Keratinocyte (primary cell): ENCODE results near the gene CCNG2. TPM values are rescaled to one million over a fixed set of nuclear protein-coding genes. Genes with fewer than 3 reads are reported as not detected.

Source experiments
- DNase-seq: peaks from one replicate; pipeline ENCODE4 v3.0.0-alpha.2; 2011; ENCODE audit warnings: low read depth, missing footprints, low spot score
- FAIRE-seq: peaks from 2 replicates; lab custom pipeline; 2011; peaks lifted over from hg19 to GRCh38; lab: Jason Lieb, UNC
- H2AFZ ChIP-seq: 2 replicates; pipeline ENCODE4 v1.6.0; 2012; ENCODE audit warnings: low read length, control low read depth, inconsistent platforms; ENCODE audit not compliant: control insufficient read depth
- H3K27ac ChIP-seq: 2 replicates; pipeline ENCODE4 v1.5.1; 2011; ENCODE audit warnings: low read length; ENCODE audit not compliant: control insufficient read depth, insufficient read depth
- H3K27me3 ChIP-seq: 3 replicates; pipeline ENCODE4 v1.6.0; 2011; ENCODE audit warnings: low read length; ENCODE audit not compliant: control insufficient read depth, insufficient read depth; ENCODE audit errors: extremely low read depth
- H3K36me3 ChIP-seq, 2 experiments: 2 replicates in 1 of 2; 3 replicates in 1 of 2; pipeline ENCODE4 v1.5.1; 2011; ENCODE audit warnings: low read length in 2 of 2, mild to moderate bottlenecking in 1 of 2; ENCODE audit not compliant: control insufficient read depth in 2 of 2, insufficient read depth in 2 of 2; ENCODE audit errors: extremely low read depth in 1 of 2
- H3K4me1 ChIP-seq: 3 replicates; pipeline ENCODE4 v1.5.1; 2011; ENCODE audit warnings: low read length; ENCODE audit not compliant: control insufficient read depth, insufficient read depth; ENCODE audit errors: extremely low read depth
- H3K4me2 ChIP-seq: 3 replicates; pipeline ENCODE4 v1.6.0; 2011; ENCODE audit warnings: low read depth, low read length; ENCODE audit not compliant: control insufficient read depth, insufficient read depth; ENCODE audit errors: extremely low read depth
- H3K4me3 ChIP-seq, 3 experiments: fragments of 200-600 bp in 1 of 3; sonication (generic) in 1 of 3; 2 replicates in 2 of 3; 3 replicates in 1 of 3; pipeline ENCODE4 v1.5.1; 2011 to 2016; ENCODE audit warnings: low read length in 3 of 3, mild to moderate bottlenecking in 3 of 3, control low read depth in 2 of 3, inconsistent platforms in 1 of 3, low read depth in 1 of 3, mixed read lengths in 1 of 3, mixed run types in 1 of 3, moderate library complexity in 1 of 3; ENCODE audit not compliant: control insufficient read depth in 2 of 3, insufficient read depth in 2 of 3; ENCODE audit errors: extremely low read depth in 1 of 3
- H3K79me2 ChIP-seq: 2 replicates; pipeline ENCODE4 v1.6.0; 2012; ENCODE audit warnings: low read length; ENCODE audit not compliant: control insufficient read depth, insufficient read depth
- H3K9ac ChIP-seq: 3 replicates; pipeline ENCODE4 v1.6.0; 2011; ENCODE audit warnings: low read length; ENCODE audit not compliant: control insufficient read depth, insufficient read depth; ENCODE audit errors: extremely low read depth
- H3K9me1 ChIP-seq: 3 replicates; pipeline ENCODE4 v1.6.0; 2011; ENCODE audit warnings: low read length; ENCODE audit not compliant: control insufficient read depth, insufficient read depth; ENCODE audit errors: extremely low read depth
- H3K9me3 ChIP-seq: 2 replicates; pipeline ENCODE4 v1.5.1; 2012; ENCODE audit warnings: low read depth, low read length; ENCODE audit not compliant: control insufficient read depth
- H4K20me1 ChIP-seq: 3 replicates; pipeline ENCODE4 v1.6.0; 2011; ENCODE audit warnings: low read length; ENCODE audit not compliant: control insufficient read depth, insufficient read depth; ENCODE audit errors: extremely low read depth
- CTCF ChIP-seq, 3 experiments: IDR thresholded peaks in 1 of 3; conservative IDR thresholded peaks in 1 of 3; optimal IDR thresholded peaks in 1 of 3; 2 replicates in 2 of 3; 3 replicates in 1 of 3; pipeline versions ENCODE3 to v1.5.1; 2011; ENCODE audit warnings: low read length in 3 of 3, mild to moderate bottlenecking in 3 of 3, moderate library complexity in 2 of 3, control low read depth in 1 of 3, inconsistent platforms in 1 of 3; ENCODE audit not compliant: insufficient read depth in 2 of 3; ENCODE audit errors: extremely low read depth in 1 of 3
- EZH2 ChIP-seq: IDR thresholded peaks from one replicate; pipeline ENCODE4 v1.6.1; 2012; ENCODE audit warnings: inconsistent platforms, mild to moderate bottlenecking, low read length, moderate library complexity
- dilution Hi-C: fragments of 300-500 bp; cut with MboI; formaldehyde crosslinking; loops from one replicate; pipeline ENCODE4 v1.7.0; 2020; ENCODE audit warnings: low sequenced_read_pairs; ENCODE audit not compliant: extremely low pct_ligation_motif_present
- polyA plus RNA-seq, 5 experiments: library from polyadenylated mRNA; depleted of rRNA in 3 of 5; stranded (reverse) in 3 of 5; stranded (forward) in 1 of 5; unstranded in 1 of 5; fragments of >200 nt; gene quantifications; 1 replicate in 1 of 5; 2 replicates in 3 of 5; 3 replicates in 1 of 5; pipeline versions ENCODE4 v1.2.1 to v1.2.3, GENCODE V29; 2011 to 2012; ENCODE audit warnings: missing spikeins in 2 of 5, low read depth in 1 of 5, low replicate concordance in 1 of 5

CCNG2 gene
- polyA plus RNA-seq, 1 donor (not counting 4 experiments of a cell fraction or from before 2014, with no cell fraction given) = 96.9 TPM

- Histone ChIP-seq H3K9me3 (no peaks in the 10 kb centered on the region), H3K27ac (no peak overlapping the region), H3K27me3 (no peaks in the 10 kb centered on the region), H3K79me2 (no peaks in the 10 kb centered on the region), H3K4me1 (peaks cover 25% of the 10 kb centered on the region), H4K20me1 (no peaks in the 10 kb centered on the region), H3K36me3 (no peaks in the 10 kb centered on the region), H3K4me2 (no peak overlapping the region), H3K9me1 (no peaks in the 10 kb centered on the region), H3K4me3 (no peak overlapping the region), H2AFZ (no peak overlapping the region), H3K9ac (no peak overlapping the region)
- TF ChIP-seq EZH2 = no peak
- no peak for TF ChIP-seq CTCF (optimal IDR thresholded peaks at IDR 0.05 in 1 of 3, IDR thresholded peaks at IDR 0.05 in 1 of 3, conservative IDR thresholded peaks at IDR 0.05 in 1 of 3; ENCODE audit: extremely low read depth in 1 of 3, insufficient read depth in 2 of 3, low read length in 3 of 3)
- dilution Hi-C loops = no loop called here
- DNase-seq (no peak), FAIRE-seq (peak; percentile 79)
These were observed 38.0 kb downstream of the CCNG2 start for GRCh38 chr4:77194989-77195388.

GRCh38 chr4:77196866-77197265, 39.9 kb downstream of the CCNG2 start:
- Histone ChIP-seq H4K20me1 (no peaks in the 10 kb centered on the region), H3K4me2 (no peak overlapping the region), H3K9me1 (no peaks in the 10 kb centered on the region), H3K4me3 (no peak overlapping the region), H3K9ac (no peak overlapping the region), H3K27me3 (no peaks in the 10 kb centered on the region), H3K36me3 (no peaks in the 10 kb centered on the region), H3K9me3 (no peaks in the 10 kb centered on the region), H3K4me1 (peaks cover 29% of the 10 kb centered on the region), H3K27ac (no peak overlapping the region), H3K79me2 (no peaks in the 10 kb centered on the region), H2AFZ (no peak overlapping the region)
- no peak for TF ChIP-seq EZH2
- no peak for TF ChIP-seq CTCF (optimal IDR thresholded peaks at IDR 0.05 in 1 of 3, IDR thresholded peaks at IDR 0.05 in 1 of 3, conservative IDR thresholded peaks at IDR 0.05 in 1 of 3; ENCODE audit: extremely low read depth in 1 of 3, insufficient read depth in 2 of 3, low read length in 3 of 3)
- DNase-seq (no peak), FAIRE-seq (no peak)
- dilution Hi-C loops = no loop called here
